Measurements from ENCODE around the gene MYO18B.

DNA sequence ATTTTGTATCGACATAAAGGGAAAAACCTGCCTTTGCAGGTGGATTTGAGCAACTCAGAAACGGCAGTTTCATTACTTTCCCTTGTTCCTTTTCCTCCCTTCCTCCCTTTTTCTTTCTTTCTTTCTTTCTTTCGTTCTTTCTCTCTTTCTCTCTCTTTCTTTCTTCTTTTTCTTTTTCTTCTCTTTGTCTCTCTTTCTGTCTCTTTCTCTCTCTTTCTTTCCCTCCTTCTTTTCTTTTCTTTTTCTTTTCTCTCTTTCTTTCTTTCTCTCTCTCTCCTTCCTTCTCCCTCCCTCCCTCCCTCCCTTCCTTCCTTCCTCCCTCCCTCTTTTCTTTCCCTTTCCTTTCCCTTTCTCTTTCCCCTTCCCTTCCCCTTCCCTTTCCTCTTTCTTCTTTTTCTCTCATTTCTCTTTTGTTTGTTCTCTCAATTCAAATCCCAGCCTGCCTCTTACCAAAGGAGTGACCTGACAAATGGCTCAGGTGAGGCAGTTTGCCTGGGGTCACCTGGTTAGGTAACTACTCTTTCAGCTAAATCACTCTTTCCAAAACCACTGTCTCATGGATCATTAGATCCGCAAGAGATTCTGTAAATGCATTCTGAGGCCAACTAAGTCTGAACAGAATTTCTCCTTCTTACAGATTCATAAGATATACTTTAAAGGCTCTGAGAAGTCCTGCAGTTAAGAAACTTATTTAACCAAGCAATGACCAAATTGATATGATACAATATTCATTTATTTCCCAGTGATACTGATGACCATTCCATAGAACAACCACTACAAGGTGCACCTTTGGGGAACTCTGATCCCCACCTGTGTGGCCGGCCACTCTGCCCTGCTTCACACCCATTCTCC, 75.3 kb downstream of the MYO18B start:
- TF ChIP-seq POLR2A (IDR thresholded peaks at IDR 0.05; ENCODE audit: extremely low read depth, insufficient read length) (no peak), MYC (IDR thresholded peaks at IDR 0.05; ENCODE audit: low read depth, low read length) (no peak)
- TF ChIP-seq, protein P1, sequence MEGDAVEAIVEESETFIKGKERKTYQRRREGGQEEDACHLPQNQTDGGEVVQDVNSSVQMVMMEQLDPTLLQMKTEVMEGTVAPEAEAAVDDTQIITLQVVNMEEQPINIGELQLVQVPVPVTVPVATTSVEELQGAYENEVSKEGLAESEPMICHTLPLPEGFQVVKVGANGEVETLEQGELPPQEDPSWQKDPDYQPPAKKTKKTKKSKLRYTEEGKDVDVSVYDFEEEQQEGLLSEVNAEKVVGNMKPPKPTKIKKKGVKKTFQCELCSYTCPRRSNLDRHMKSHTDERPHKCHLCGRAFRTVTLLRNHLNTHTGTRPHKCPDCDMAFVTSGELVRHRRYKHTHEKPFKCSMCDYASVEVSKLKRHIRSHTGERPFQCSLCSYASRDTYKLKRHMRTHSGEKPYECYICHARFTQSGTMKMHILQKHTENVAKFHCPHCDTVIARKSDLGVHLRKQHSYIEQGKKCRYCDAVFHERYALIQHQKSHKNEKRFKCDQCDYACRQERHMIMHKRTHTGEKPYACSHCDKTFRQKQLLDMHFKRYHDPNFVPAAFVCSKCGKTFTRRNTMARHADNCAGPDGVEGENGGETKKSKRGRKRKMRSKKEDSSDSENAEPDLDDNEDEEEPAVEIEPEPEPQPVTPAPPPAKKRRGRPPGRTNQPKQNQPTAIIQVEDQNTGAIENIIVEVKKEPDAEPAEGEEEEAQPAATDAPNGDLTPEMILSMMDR (IDR thresholded peaks at IDR 0.05; ENCODE audit: low read depth, low read length) = no peak
- TF ChIP-seq, protein P2, sequence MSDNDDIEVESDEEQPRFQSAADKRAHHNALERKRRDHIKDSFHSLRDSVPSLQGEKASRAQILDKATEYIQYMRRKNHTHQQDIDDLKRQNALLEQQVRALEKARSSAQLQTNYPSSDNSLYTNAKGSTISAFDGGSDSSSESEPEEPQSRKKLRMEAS (IDR thresholded peaks at IDR 0.05; ENCODE audit: low read depth, low read length) = no peak

Data from NB4 (cell line).